ENCODE results near the gene DNAJB4. TPM values are rescaled to one million over a fixed set of nuclear protein-coding genes. Genes with fewer than 3 reads are reported as not detected.

DNAJB4 gene
- total RNA-seq, 4 donors from 2014 or later, result 16.8 to 30.2 (median 24.9) TPM

DNA sequence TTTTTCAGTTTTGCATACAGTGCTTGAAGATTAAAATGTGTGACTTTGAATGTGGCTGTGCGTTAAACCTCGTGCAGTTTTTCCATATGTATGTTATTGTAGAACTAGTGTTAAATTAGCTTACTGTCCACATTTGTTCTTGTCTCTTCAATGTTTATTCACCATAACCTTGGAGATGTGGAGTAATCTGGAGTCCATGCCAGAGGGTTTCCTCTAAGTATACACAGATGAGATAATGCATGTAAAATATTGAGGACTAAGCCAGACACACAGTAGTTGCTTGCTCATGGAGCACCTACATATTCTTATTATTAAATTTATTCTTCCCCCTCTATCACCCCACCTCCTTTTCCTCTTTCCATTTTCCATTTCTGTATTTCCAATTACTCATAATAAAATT is 33.3 kb downstream of the DNAJB4 start:
- Histone ChIP-seq H3K9me3 (no peaks in the 10 kb centered on the region), H3K27ac (no peak overlapping the region), H3K4me3 (no peak overlapping the region), H3K27me3 (no peaks in the 10 kb centered on the region), H3K4me1 (peaks cover 9% of the 10 kb centered on the region), H3K36me3 (no peaks in the 10 kb centered on the region)
- TF ChIP-seq POLR2A (IDR thresholded peaks at IDR 0.05) (no peak), EP300 (IDR thresholded peaks at IDR 0.05) (no peak), POLR2AphosphoS5 (IDR thresholded peaks at IDR 0.05) (no peak)
- TF ChIP-seq, protein P1, sequence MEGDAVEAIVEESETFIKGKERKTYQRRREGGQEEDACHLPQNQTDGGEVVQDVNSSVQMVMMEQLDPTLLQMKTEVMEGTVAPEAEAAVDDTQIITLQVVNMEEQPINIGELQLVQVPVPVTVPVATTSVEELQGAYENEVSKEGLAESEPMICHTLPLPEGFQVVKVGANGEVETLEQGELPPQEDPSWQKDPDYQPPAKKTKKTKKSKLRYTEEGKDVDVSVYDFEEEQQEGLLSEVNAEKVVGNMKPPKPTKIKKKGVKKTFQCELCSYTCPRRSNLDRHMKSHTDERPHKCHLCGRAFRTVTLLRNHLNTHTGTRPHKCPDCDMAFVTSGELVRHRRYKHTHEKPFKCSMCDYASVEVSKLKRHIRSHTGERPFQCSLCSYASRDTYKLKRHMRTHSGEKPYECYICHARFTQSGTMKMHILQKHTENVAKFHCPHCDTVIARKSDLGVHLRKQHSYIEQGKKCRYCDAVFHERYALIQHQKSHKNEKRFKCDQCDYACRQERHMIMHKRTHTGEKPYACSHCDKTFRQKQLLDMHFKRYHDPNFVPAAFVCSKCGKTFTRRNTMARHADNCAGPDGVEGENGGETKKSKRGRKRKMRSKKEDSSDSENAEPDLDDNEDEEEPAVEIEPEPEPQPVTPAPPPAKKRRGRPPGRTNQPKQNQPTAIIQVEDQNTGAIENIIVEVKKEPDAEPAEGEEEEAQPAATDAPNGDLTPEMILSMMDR (IDR thresholded peaks at IDR 0.05), result no peak
- DNase-seq (ENCODE audit: low spot score in 2 of 2), result no peak
- 60% methylated on average over 2 of the region's 2 CpGs for WGBS

DNA sequence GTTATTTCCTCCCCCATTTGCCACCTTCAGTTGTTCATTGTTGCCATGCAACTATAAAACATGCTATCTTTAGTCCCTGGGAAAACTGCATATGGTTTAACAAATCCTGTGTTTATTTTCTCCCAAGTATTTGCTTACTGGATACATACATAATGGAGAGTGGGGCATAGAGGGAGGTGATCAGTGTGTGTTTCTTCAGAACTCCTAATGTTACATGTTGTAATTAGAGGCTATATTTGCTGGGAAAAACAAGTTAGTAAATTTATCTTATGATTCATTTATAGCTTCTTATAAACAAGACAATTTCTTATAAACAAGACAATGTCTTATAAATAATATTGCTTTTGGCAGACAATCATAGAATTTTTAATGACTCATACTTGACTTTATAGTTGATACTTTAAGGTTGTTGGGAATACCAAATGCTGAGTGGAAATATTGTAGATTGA is 33.8 kb downstream of the DNAJB4 start:
- no peaks in the 10 kb centered on the region for H3K9me3 ChIP-seq
- no peak for DNase-seq (ENCODE audit: low spot score in 2 of 2)
- no peaks in the 10 kb centered on the region for H3K36me3 ChIP-seq
- H3K27me3 ChIP-seq, result no peaks in the 10 kb centered on the region
- TF ChIP-seq EP300 (IDR thresholded peaks at IDR 0.05), result no peak
- no peak overlapping the region for H3K27ac ChIP-seq
- peaks cover 5% of the 10 kb centered on the region for H3K4me1 ChIP-seq
- H3K4me3 ChIP-seq, result no peak overlapping the region

DNA sequence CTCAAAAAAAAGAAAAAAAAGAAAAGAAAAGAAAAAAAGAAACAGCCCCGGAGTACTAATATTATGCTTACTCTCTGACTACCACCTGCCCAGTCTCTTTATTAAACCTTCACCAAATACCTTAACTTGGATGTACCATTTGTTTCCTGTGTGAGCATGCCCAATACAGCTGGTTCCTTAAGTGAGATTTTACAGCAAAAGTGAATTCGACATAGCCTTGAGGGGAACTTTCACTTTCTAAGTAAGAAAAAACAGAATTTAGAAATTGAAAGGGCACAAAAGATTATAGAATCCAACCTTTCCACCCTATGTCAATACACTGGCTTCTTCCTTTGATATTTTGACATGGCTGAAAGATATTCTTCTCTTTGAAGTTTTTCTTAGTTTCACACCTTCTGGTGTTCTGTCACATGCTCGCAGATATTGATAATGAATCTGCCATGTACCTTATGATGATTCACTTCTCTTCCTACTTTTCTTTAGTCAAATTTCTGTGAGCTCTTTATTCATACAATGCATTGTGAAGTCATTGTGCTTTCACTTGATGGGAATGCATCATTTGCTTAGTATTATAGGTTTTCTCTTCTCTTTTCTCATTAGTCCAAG is 35.8 kb downstream of the DNAJB4 start:
- H3K27me3 ChIP-seq, result no peaks in the 10 kb centered on the region
- no peak overlapping the region for H3K4me3 ChIP-seq
- H3K9me3 ChIP-seq, result no peaks in the 10 kb centered on the region
- DNase-seq (ENCODE audit: low spot score in 2 of 2), result no peak
- H3K4me1 ChIP-seq, result peaks cover 5% of the 10 kb centered on the region
- H3K27ac ChIP-seq, result no peak overlapping the region
- no peaks in the 10 kb centered on the region for H3K36me3 ChIP-seq
- TF ChIP-seq POLR2AphosphoS5 (IDR thresholded peaks at IDR 0.05) (no peak), POLR2A (IDR thresholded peaks at IDR 0.05) (no peak), EP300 (IDR thresholded peaks at IDR 0.05) (no peak)
- TF ChIP-seq, protein P1 (IDR thresholded peaks at IDR 0.05), result no peak
- 47% methylated on average over 3 of the region's 3 CpGs for WGBS

DNA sequence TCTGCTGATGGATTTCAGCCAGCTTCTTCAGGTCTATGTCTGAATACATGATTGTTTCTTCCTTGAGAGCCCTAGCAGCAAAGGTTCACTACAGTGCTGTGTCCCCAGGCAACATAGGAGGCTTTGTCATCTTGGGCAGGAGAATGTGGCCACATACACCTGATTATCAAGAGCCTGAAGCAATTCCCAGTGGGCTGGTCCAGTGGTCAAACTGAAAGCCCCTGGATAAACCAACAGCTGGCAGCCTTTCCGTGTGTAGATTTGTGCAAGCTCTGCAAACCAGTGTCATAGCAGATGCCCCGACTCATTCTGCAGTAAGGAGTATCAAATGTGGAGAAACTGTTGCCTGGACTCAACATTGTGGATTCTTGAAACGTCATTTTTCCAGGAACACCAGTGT is 38.7 kb downstream of the DNAJB4 start:
- Histone ChIP-seq H3K9me3 (no peaks in the 10 kb centered on the region), H3K4me3 (no peak overlapping the region), H3K4me1 (peaks cover 15% of the 10 kb centered on the region), H3K27ac (no peak overlapping the region), H3K36me3 (no peaks in the 10 kb centered on the region), H3K27me3 (peaks cover 5% of the 10 kb centered on the region)
- no peak for TF ChIP-seq EP300 (IDR thresholded peaks at IDR 0.05)
- TF ChIP-seq POLR2A (IDR thresholded peaks at IDR 0.05), result no peak
- TF ChIP-seq, protein P1 (IDR thresholded peaks at IDR 0.05), result no peak
- no peak for TF ChIP-seq POLR2AphosphoS5 (IDR thresholded peaks at IDR 0.05)
- DNase-seq (ENCODE audit: low spot score in 2 of 2), result no peak
- 46% methylated on average over 3 of the region's 3 CpGs for WGBS

DNA sequence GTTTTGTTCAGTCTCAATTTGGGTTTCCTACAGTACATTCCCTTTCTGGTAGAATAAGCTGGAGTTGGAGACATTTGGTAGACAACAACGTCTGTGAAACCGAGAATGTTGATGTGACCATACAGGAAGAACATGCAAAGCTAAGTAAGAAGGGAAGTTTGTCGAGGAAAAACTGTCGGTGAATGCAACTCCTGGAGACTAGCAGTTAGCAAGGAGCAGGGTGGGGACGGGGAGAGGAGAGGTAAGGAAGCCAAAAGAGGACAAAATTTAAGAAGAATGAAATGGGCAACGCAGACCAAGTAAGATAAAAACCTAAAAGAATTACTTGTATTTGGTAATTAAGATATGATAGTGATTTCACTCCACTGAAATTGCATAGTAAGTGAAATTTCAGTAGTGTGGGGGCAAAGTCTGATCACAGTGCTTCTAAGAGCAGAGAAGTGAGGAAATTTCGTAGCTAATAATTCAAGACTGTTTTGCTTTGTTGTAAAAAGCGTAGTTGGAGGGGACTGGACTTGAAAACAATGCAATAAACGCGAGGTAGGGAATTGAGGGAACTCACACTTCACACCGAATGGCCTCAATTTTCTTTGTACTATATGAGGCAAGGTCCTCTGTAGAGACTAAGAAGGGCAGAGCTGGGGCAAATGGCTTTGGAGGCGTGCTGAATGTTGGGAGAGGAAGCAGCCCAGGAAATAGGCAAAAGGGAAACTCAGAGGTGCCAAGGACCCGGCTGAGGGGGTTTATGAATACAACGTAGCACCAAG is 40.2 kb downstream of the DNAJB4 start:
- H3K4me3 ChIP-seq, result peak overlapping the region; percentile 72
- H3K36me3 ChIP-seq, result no peaks in the 10 kb centered on the region
- H3K27me3 ChIP-seq, result peaks cover 5% of the 10 kb centered on the region
- TF ChIP-seq POLR2AphosphoS5 (IDR thresholded peaks at IDR 0.05) (no peak), EP300 (IDR thresholded peaks at IDR 0.05) (no peak), POLR2A (IDR thresholded peaks at IDR 0.05) (no peak)
- TF ChIP-seq, protein P1 (IDR thresholded peaks at IDR 0.05), result no peak
- H3K4me1 ChIP-seq, result peaks cover 14% of the 10 kb centered on the region
- H3K27ac ChIP-seq, result no peak overlapping the region
- DNase-seq (ENCODE audit: low spot score in 2 of 2), result no peak
- 62% methylated on average over 14 of the region's 14 CpGs for WGBS
- no peaks in the 10 kb centered on the region for H3K9me3 ChIP-seq

Measured in suprapubic skin (tissue), 4 donors.